ENCODE results near the gene GJC1. TPM values are rescaled to one million over a fixed set of nuclear protein-coding genes. Genes with fewer than 3 reads are reported as not detected.

Gene GJC1
- polyA plus RNA-seq, 10 donors, result 17.9 to 36.6 (median 22.9) TPM

Other genes with a start within 250 kb of the GJC1 start
- gene MEIOC, start 173.8 kb downstream of the GJC1 start, polyA plus RNA-seq (ENCODE audit: insufficient read length in 10 of 10), result 1 to 10 TPM in 8 of 10 donors, under 1 TPM in 2; 0.64 to 2.0 (median 1.2) TPM
- 10 to 100 TPM; 24.0 to 35.9 (median 31.0) TPM for gene CCDC43, start 140.5 kb downstream of the GJC1 start, polyA plus RNA-seq (ENCODE audit: insufficient read length in 10 of 10)
- 1 to 10 TPM; 4.4 to 9.2 (median 7.4) TPM for gene DBF4B, start 121.6 kb downstream of the GJC1 start, polyA plus RNA-seq (ENCODE audit: insufficient read length in 10 of 10)
- gene ADAM11, start 71.3 kb downstream of the GJC1 start, polyA plus RNA-seq (ENCODE audit: insufficient read length in 10 of 10), result 1 to 10 TPM; 1.4 to 3.6 (median 1.7) TPM
- 1 to 10 TPM; 2.8 to 6.8 (median 4.5) TPM for gene HIGD1B, start 17.6 kb upstream of the GJC1 start, polyA plus RNA-seq (ENCODE audit: insufficient read length in 10 of 10)
- gene EFTUD2, start 69.2 kb upstream of the GJC1 start, polyA plus RNA-seq (ENCODE audit: insufficient read length in 10 of 10), result 10 to 100 TPM; 53.8 to 77.5 (median 64.4) TPM
- 1 to 10 TPM in 1 of 10 donors, under 1 TPM in 8, not detected in 1; 0.27 to 1.1 (median 0.38) TPM for gene GFAP, start 85.2 kb upstream of the GJC1 start, polyA plus RNA-seq (ENCODE audit: insufficient read length in 10 of 10)
- gene KIF18B, start 117.5 kb upstream of the GJC1 start, polyA plus RNA-seq (ENCODE audit: insufficient read length in 10 of 10), result 10 to 100 TPM in 2 of 10 donors, 1 to 10 TPM in 8; 5.2 to 12.1 (median 7.3) TPM
- 1 to 10 TPM in 8 of 10 donors, under 1 TPM in 2; 0.74 to 6.4 (median 2.1) TPM for gene C1QL1, start 138.0 kb upstream of the GJC1 start, polyA plus RNA-seq (ENCODE audit: insufficient read length in 10 of 10)
- gene DCAKD, start 221.3 kb upstream of the GJC1 start, polyA plus RNA-seq (ENCODE audit: insufficient read length in 10 of 10), result 10 to 100 TPM; 25.3 to 33.8 (median 27.1) TPM
- gene NMT1, start 231.0 kb upstream of the GJC1 start, polyA plus RNA-seq (ENCODE audit: insufficient read length in 10 of 10), result 10 to 100 TPM; 31.8 to 49.7 (median 38.3) TPM